GM18507 (cell line): ENCODE results near the gene CLMN.

Experiments used
- DNase-seq: peaks from one replicate; pipeline ENCODE4 v3.0.0; 2011; ENCODE audit warnings: low read depth; ENCODE audit not compliant: insufficient read length; ENCODE audit errors: extremely low spot score
- FAIRE-seq: peaks from 2 replicates; lab custom pipeline; 2011; peaks lifted over from hg19 to GRCh38; lab: Jason Lieb, UNC

The CLMN gene

GRCh38 chr14:95345032-95345431 lies 25.3 kb upstream of the CLMN start:
- FAIRE-seq, result no peak
- no peak for DNase-seq

- FAIRE-seq, result no peak
- DNase-seq, result no peak
Measured at GRCh38 chr14:95344536-95344935, 24.8 kb upstream of the CLMN start.

- FAIRE-seq (no peak), DNase-seq (no peak)
Measured at GRCh38 chr14:95341564-95341963, 21.9 kb upstream of the CLMN start.

GRCh38 chr14:95341115-95341514 lies 21.4 kb upstream of the CLMN start:
- DNase-seq (no peak), FAIRE-seq (no peak)

- FAIRE-seq (no peak), DNase-seq (no peak)
Measured at GRCh38 chr14:95340201-95340697, 20.5 kb upstream of the CLMN start.

- FAIRE-seq (no peak), DNase-seq (no peak)
Measured at GRCh38 chr14:95339301-95339865, 19.7 kb upstream of the CLMN start.

GRCh38 chr14:95338436-95338835 lies 18.7 kb upstream of the CLMN start:
- no peak for DNase-seq
- no peak for FAIRE-seq

- FAIRE-seq (no peak), DNase-seq (no peak)
Measured at GRCh38 chr14:95337041-95337595, 17.4 kb upstream of the CLMN start.

GRCh38 chr14:95336192-95336760 lies 16.6 kb upstream of the CLMN start:
- FAIRE-seq, result no peak
- no peak for DNase-seq

GRCh38 chr14:95335071-95335470 lies 15.4 kb upstream of the CLMN start:
- DNase-seq, result no peak
- FAIRE-seq, result no peak

GRCh38 chr14:95334044-95334443 lies 14.3 kb upstream of the CLMN start:
- DNase-seq (no peak), FAIRE-seq (no peak)

GRCh38 chr14:95332641-95333040 lies 12.9 kb upstream of the CLMN start:
- no peak for FAIRE-seq
- DNase-seq, result no peak

- no peak for DNase-seq
- FAIRE-seq, result no peak
Measured at GRCh38 chr14:95331708-95332408, 12.2 kb upstream of the CLMN start.

GRCh38 chr14:95330591-95331370 lies 11.1 kb upstream of the CLMN start:
- DNase-seq, result no peak
- FAIRE-seq, result no peak

GRCh38 chr14:95329941-95330340 lies 10.2 kb upstream of the CLMN start:
- FAIRE-seq (no peak), DNase-seq (no peak)

GRCh38 chr14:95328729-95329503 lies 9.2 kb upstream of the CLMN start:
- FAIRE-seq, result peak; percentile 38
- no peak for DNase-seq

- DNase-seq (peak; percentile 47), FAIRE-seq (peak; percentile 99)
Measured at GRCh38 chr14:95327558-95328374, 8.1 kb upstream of the CLMN start.

- FAIRE-seq (peak; percentile 76), DNase-seq (no peak)
Measured at GRCh38 chr14:95326987-95327386, 7.3 kb upstream of the CLMN start.
